SU-DHL-6 (cell line): Measurements from ENCODE around the gene TTC39B.
"Not testable (repeated sequence)": the region's sequence is repeated elsewhere in the genome, so short reads cannot be mapped to it uniquely, and the experiment has no call there.

ENCODE experiments used
- H2AFZ ChIP-seq: fragments of 200-600 bp; sonication (generic); 2 replicates; pipeline ENCODE4 v1.6.1; 2014; ENCODE audit warnings: low read depth, mild to moderate bottlenecking, moderate library complexity, mixed read lengths, antibody characterized with exemption, low read length; ENCODE audit not compliant: severe bottlenecking
- H3F3A ChIP-seq: fragments of 200-600 bp; shearing (Covaris generic); 2 replicates; pipeline ENCODE4 v1.6.0; 2016; ENCODE audit warnings: antibody characterized with exemption, mild to moderate bottlenecking; ENCODE audit not compliant: insufficient read depth
- H3K27ac ChIP-seq: fragments of 200-600 bp; sonication (generic); 2 replicates; pipeline ENCODE4 v1.5.1; 2016; ENCODE audit warnings: low read depth, mild to moderate bottlenecking, low read length, moderate library complexity, mixed read lengths
- H3K27me3 ChIP-seq: fragments of 200-600 bp; sonication (generic), shearing (Covaris generic); 2 replicates; pipeline ENCODE4 v1.6.0; 2014; ENCODE audit warnings: mild to moderate bottlenecking, low read length
- H3K36me3 ChIP-seq: fragments of 200-600 bp; sonication (generic); 2 replicates; pipeline ENCODE4 v1.6.1; 2014; ENCODE audit warnings: mild to moderate bottlenecking, low read length, mixed read lengths
- H3K4me2 ChIP-seq: fragments of 300-600, 200-600 bp; shearing (Covaris generic), sonication (generic); 2 replicates; pipeline ENCODE4 v1.6.0; 2014; ENCODE audit warnings: low read length, low read depth, mild to moderate bottlenecking; ENCODE audit not compliant: poor library complexity, severe bottlenecking
- H3K4me3 ChIP-seq: fragments of 200-600 bp; sonication (generic); 2 replicates; pipeline ENCODE4 v1.5.1; 2014; ENCODE audit warnings: antibody characterized with exemption, low read length, mild to moderate bottlenecking, mixed read lengths; ENCODE audit not compliant: insufficient read depth, poor library complexity, severe bottlenecking
- H3K79me2 ChIP-seq: fragments of 200-600 bp; sonication (generic); 2 replicates; pipeline ENCODE4 v1.6.1; 2014; ENCODE audit warnings: mild to moderate bottlenecking, low read length, moderate library complexity; ENCODE audit not compliant: insufficient read depth
- H3K9ac ChIP-seq: fragments of 200-600 bp; sonication (generic); 2 replicates; pipeline ENCODE4 v1.7.0; 2014; ENCODE audit warnings: mild to moderate bottlenecking, low read length
- H3K9me2 ChIP-seq: fragments of 200-600 bp; sonication (generic); replicated peaks from 2 replicates; pipeline ENCODE4 v1.6.1; 2014; ENCODE audit warnings: low read length; ENCODE audit not compliant: insufficient read depth
- H3K9me3 ChIP-seq: fragments of 200-600 bp; sonication (generic); 2 replicates; pipeline ENCODE4 v1.6.1; 2014; ENCODE audit warnings: low read length, mixed read lengths; ENCODE audit not compliant: insufficient read depth
- H4K20me1 ChIP-seq: fragments of 200-600 bp; sonication (generic); 2 replicates; pipeline ENCODE4 v1.6.1; 2014; ENCODE audit warnings: low read depth, mild to moderate bottlenecking, antibody characterized with exemption, low read length, moderate library complexity, mixed read lengths
- CTCF ChIP-seq: fragments of 200-600 bp; sonication (generic); IDR thresholded peaks from one replicate; pipeline ENCODE4 v1.5.1; 2017; ENCODE audit warnings: antibody characterized with exemption, mild to moderate bottlenecking, low read length, moderate library complexity; ENCODE audit not compliant: insufficient read depth, poor library complexity, severe bottlenecking
- EZH2phosphoT487 ChIP-seq: fragments of 200-600 bp; sonication (generic), shearing (Covaris generic); conservative IDR thresholded peaks from 2 replicates; pipeline ENCODE4 v1.6.1; 2018; ENCODE audit warnings: mild to moderate bottlenecking, antibody characterized with exemption, low read length, moderate library complexity, mixed read lengths

TTC39B gene

GRCh38 chr9:15329539-15330109, 22.6 kb upstream of the TTC39B start:
- Histone ChIP-seq H2AFZ (no peak overlapping the region), H3F3A (no peaks in the 10 kb centered on the region), H3K27ac (no peak overlapping the region), H3K36me3 (no peaks in the 10 kb centered on the region), H3K4me2 (no peak overlapping the region), H3K9ac (no peak overlapping the region), H3K79me2 (no peaks in the 10 kb centered on the region), H3K9me3 (no peaks in the 10 kb centered on the region), H3K9me2 (no peaks in the 10 kb centered on the region), H3K27me3 (no peaks in the 10 kb centered on the region), H4K20me1 (no peaks in the 10 kb centered on the region), H3K4me3 (no peak overlapping the region)
- TF ChIP-seq CTCF (no peak), EZH2phosphoT487 (no peak)

GRCh38 chr9:15328946-15329345, 21.9 kb upstream of the TTC39B start:
- Histone ChIP-seq H3K79me2 (no peaks in the 10 kb centered on the region), H3K4me3 (no peak overlapping the region), H3K9me3 (no peaks in the 10 kb centered on the region; the same call in 1 of the 2 replicates), H2AFZ (no peak overlapping the region), H3K27ac (no peak overlapping the region), H3F3A (no peaks in the 10 kb centered on the region), H3K36me3 (no peaks in the 10 kb centered on the region), H3K27me3 (no peaks in the 10 kb centered on the region), H4K20me1 (no peaks in the 10 kb centered on the region), H3K4me2 (no peak overlapping the region), H3K9ac (no peak overlapping the region), H3K9me2 (no peaks in the 10 kb centered on the region)
- no peak for TF ChIP-seq EZH2phosphoT487
- TF ChIP-seq CTCF, result no peak

GRCh38 chr9:15322695-15323094, 15.7 kb upstream of the TTC39B start:
- H3K79me2 ChIP-seq, H3K9ac ChIP-seq, H3K9me2 ChIP-seq, H3K27ac ChIP-seq, H3K36me3 ChIP-seq, H3K4me3 ChIP-seq, H2AFZ ChIP-seq, H4K20me1 ChIP-seq, H3K4me2 ChIP-seq, H3F3A ChIP-seq, H3K27me3 ChIP-seq: not testable (repeated sequence)
- peaks cover 10% of the 10 kb centered on the region; the same call in 1 of the 2 replicates for H3K9me3 ChIP-seq

- not testable (repeated sequence) for H3K4me2 ChIP-seq, H3K27me3 ChIP-seq, H3K36me3 ChIP-seq, H3K9ac ChIP-seq, H3K9me2 ChIP-seq, H4K20me1 ChIP-seq, H3K4me3 ChIP-seq, H3F3A ChIP-seq, H2AFZ ChIP-seq, H3K27ac ChIP-seq, H3K79me2 ChIP-seq
- peaks cover 10% of the 10 kb centered on the region; the same call in 1 of the 2 replicates for H3K9me3 ChIP-seq
Observed at GRCh38 chr9:15319661-15320060, 12.6 kb upstream of the TTC39B start.
